Right lobe of liver (tissue), 6 donors: ENCODE measurements around the gene TMEM245. TPM values are rescaled to one million over a fixed set of nuclear protein-coding genes. Genes with fewer than 3 reads are reported as not detected.

Experiments used
- ATAC-seq, 4 donors: fragments of 200-7000 bp; cut with Tn5 transposase; one replicate each; pipeline ENCODE4 v1.9.1; 2020; ENCODE audit warnings: mild to moderate bottlenecking in 4 of 4, moderate library complexity in 4 of 4
- DNase-seq, 3 donors: peaks; one replicate each; pipeline ENCODE4 v3.0.0-alpha.2; 2020
- H3K27ac ChIP-seq, 3 donors: fragments of 200-600 bp; one replicate each; pipeline ENCODE4 v1.8.0; 2022
- H3K27me3 ChIP-seq, 2 donors: fragments of 200-600 bp; one replicate each; pipeline ENCODE4 v1.8.0; 2022
- H3K36me3 ChIP-seq, 4 donors: fragments of 200-600 bp; sonication (generic) in 1 of 4; one replicate each; pipeline versions ENCODE4 v1.5.1 to v1.8.0; 2017 to 2022; ENCODE audit warnings: control low read depth in 1 of 4
- H3K4me1 ChIP-seq, 4 donors: fragments of 200-600 bp; sonication (generic) in 1 of 4; one replicate each; pipeline versions ENCODE4 v1.5.1 to v1.8.0; 2017 to 2022; ENCODE audit warnings: control low read depth in 1 of 4
- H3K4me3 ChIP-seq, 3 donors: fragments of 200-600 bp; one replicate each; pipeline ENCODE4 v1.8.0; 2022
- H3K9me3 ChIP-seq, 4 donors: fragments of 200-600 bp; sonication (generic) in 1 of 4; one replicate each; pipeline versions ENCODE4 v1.5.1 to v1.8.0; 2017 to 2022; ENCODE audit warnings: control low read depth in 1 of 4
- CTCF ChIP-seq, 4 donors: fragments of 200-600 bp in 3 of 4; fragments of 450-650 bp in 1 of 4; IDR thresholded peaks; one replicate each; pipeline versions ENCODE4 v1.5.1 to v1.8.0; 2016 to 2022; ENCODE audit warnings: antibody characterized with exemption in 4 of 4, mild to moderate bottlenecking in 2 of 4
- POLR2A ChIP-seq: fragments of 450-650 bp; IDR thresholded peaks from one replicate; pipeline ENCODE4 v1.6.1; 2017; ENCODE audit warnings: antibody characterized with exemption, mild to moderate bottlenecking
- WGBS: methylation state at CpG from one replicate; pipeline ENCODE4 v1.1.6; 2018; ENCODE audit warnings: low coverage, low lambda C conversion rate; ENCODE audit not compliant: insufficient coverage; ENCODE audit errors: missing lambda C conversion rate; 5-methylcytosine and 5-hydroxymethylcytosine counted together
- intact Hi-C, 2 donors: fragments of 100-400 bp; cut with DNase I; formaldehyde crosslinking; loops; one replicate each; pipeline versions ENCODE4 v1.11.2 to v1.14.1; 2022
- total RNA-seq, 6 experiments: library from RNA; depleted of rRNA in 2 of 6; stranded (reverse); fragments of >200 nt in 2 of 6; fragmentation: NEBNext Ultra II Directional in 3 of 6; extraction: Animal tissue kit (Norgen Biotek cat#: 25700) in 3 of 6; gene quantifications; one replicate each; pipeline versions ENCODE4 v1.1.0 to v1.2.4, GENCODE V29; 2016 to 2023
- donor health status: DM: no; HTN: yes; CAD: no.
- donor health status: DM: no; HTN: no; CAD: no.
- donor health status: DM: no; HTN: no; CAD: no.
- donor health status: DM: no; HTN: yes; CAD: no.
- donor health status: DM: no; HTN: yes; CAD: no.

Gene TMEM245
- total RNA-seq, 6 experiments from 2014 or later = 24.7 to 39.5 (median 36.8) TPM

GRCh38 chr9:109020113-109020512 lies 99.6 kb downstream of the TMEM245 start:
- no peak for DNase-seq
- no peaks in the 10 kb centered on the region for H3K27me3 ChIP-seq
- TF ChIP-seq POLR2A (no peak), CTCF (IDR thresholded peaks at IDR 0.05) (no peak)
- ATAC-seq = no peak
- H3K9me3 ChIP-seq = no peaks in the 10 kb centered on the region
- WGBS = 56% methylated on average over 3 of the region's 3 CpGs
- H3K4me3 ChIP-seq = no peak overlapping the region
- H3K36me3 ChIP-seq = peaks cover 0 to 10% (median 0%) of the 10 kb centered on the region in 4 donors
- no peak overlapping the region for H3K27ac ChIP-seq
- intact Hi-C loops = no loop called here
- peaks cover 0 to 21% (median 8%) of the 10 kb centered on the region in 4 donors for H3K4me1 ChIP-seq

GRCh38 chr9:109019420-109019819 lies 100.3 kb downstream of the TMEM245 start:
- Histone ChIP-seq H3K27me3 (no peaks in the 10 kb centered on the region), H3K36me3 (peaks cover 0 to 10% (median 0%) of the 10 kb centered on the region in 4 donors), H3K27ac (no peak overlapping the region), H3K4me3 (no peak overlapping the region), H3K4me1 (peaks cover 0 to 21% (median 8%) of the 10 kb centered on the region in 4 donors), H3K9me3 (no peaks in the 10 kb centered on the region)
- 77% methylated on average over 3 of the region's 3 CpGs for WGBS
- ATAC-seq (no peak), DNase-seq (no peak)
- intact Hi-C loops = no loop called here
- TF ChIP-seq CTCF (IDR thresholded peaks at IDR 0.05) (no peak), POLR2A (no peak)

- H3K9me3 ChIP-seq = no peaks in the 10 kb centered on the region
- H3K36me3 ChIP-seq = peaks cover 0 to 10% (median 0%) of the 10 kb centered on the region in 4 donors
- H3K27me3 ChIP-seq = no peaks in the 10 kb centered on the region
- intact Hi-C loops = no loop called here
- DNase-seq (no peak), ATAC-seq (no peak)
- 71% methylated on average over 6 of the region's 6 CpGs for WGBS
- peak overlapping the region in 1 of 3 donors; percentile 7 for H3K27ac ChIP-seq
- no peak for TF ChIP-seq POLR2A
- no peak for TF ChIP-seq CTCF (IDR thresholded peaks at IDR 0.05)
- peaks cover 0 to 14% (median 2%) of the 10 kb centered on the region in 4 donors for H3K4me1 ChIP-seq
- no peak overlapping the region for H3K4me3 ChIP-seq
Measured at GRCh38 chr9:109017493-109017892, 102.3 kb downstream of the TMEM245 start.

GRCh38 chr9:109017061-109017460 lies 102.7 kb downstream of the TMEM245 start:
- Histone ChIP-seq H3K4me1 (peaks cover 0 to 18% (median 2%) of the 10 kb centered on the region in 4 donors), H3K36me3 (peaks cover 0 to 10% (median 0%) of the 10 kb centered on the region in 4 donors), H3K27ac (peak overlapping the region in 1 of 3 donors; percentile 13), H3K27me3 (no peaks in the 10 kb centered on the region), H3K4me3 (no peak overlapping the region), H3K9me3 (no peaks in the 10 kb centered on the region)
- TF ChIP-seq CTCF (IDR thresholded peaks at IDR 0.05) (no peak), POLR2A (no peak)
- peak in 1 of 4 donors; percentile 20 for ATAC-seq
- intact Hi-C loops = no loop called here
- no peak for DNase-seq

- intact Hi-C loops = no loop called here
- 100% methylated on average over 1 of the region's 1 CpG for WGBS
- no peak overlapping the region for H3K4me3 ChIP-seq
- peaks cover 0 to 25% (median 2%) of the 10 kb centered on the region in 4 donors for H3K4me1 ChIP-seq
- H3K27ac ChIP-seq = no peak overlapping the region
- no peak for ATAC-seq
- no peaks in the 10 kb centered on the region for H3K9me3 ChIP-seq
- no peaks in the 10 kb centered on the region for H3K27me3 ChIP-seq
- no peak for DNase-seq
- no peak for TF ChIP-seq CTCF (IDR thresholded peaks at IDR 0.05)
- TF ChIP-seq POLR2A = no peak
- peaks cover 0 to 10% (median 0%) of the 10 kb centered on the region in 4 donors for H3K36me3 ChIP-seq
Measured at GRCh38 chr9:109016132-109016531, 103.6 kb downstream of the TMEM245 start.
